DMS114 treated with DMSO at 0.1 percent for 48 hours (cell line): ENCODE results near the gene GID8.

Experiments
- DNase-seq: peaks from one replicate; lab custom pipeline; 2025; ENCODE audit not compliant: unreplicated experiment; lab: John Stamatoyannopoulos, UW

The GID8 gene

GRCh38 chr20:62982124-62983075, 44.5 kb downstream of the GID8 start:
- DNase-seq, result no peak

- no peak for DNase-seq
Measured at GRCh38 chr20:62983210-62983609, 45.3 kb downstream of the GID8 start.

- DNase-seq, result no peak
Measured at GRCh38 chr20:62984666-62985443, 46.9 kb downstream of the GID8 start.

GRCh38 chr20:62985444-62985778, 47.5 kb downstream of the GID8 start:
- DNase-seq, result no peak

DNA sequence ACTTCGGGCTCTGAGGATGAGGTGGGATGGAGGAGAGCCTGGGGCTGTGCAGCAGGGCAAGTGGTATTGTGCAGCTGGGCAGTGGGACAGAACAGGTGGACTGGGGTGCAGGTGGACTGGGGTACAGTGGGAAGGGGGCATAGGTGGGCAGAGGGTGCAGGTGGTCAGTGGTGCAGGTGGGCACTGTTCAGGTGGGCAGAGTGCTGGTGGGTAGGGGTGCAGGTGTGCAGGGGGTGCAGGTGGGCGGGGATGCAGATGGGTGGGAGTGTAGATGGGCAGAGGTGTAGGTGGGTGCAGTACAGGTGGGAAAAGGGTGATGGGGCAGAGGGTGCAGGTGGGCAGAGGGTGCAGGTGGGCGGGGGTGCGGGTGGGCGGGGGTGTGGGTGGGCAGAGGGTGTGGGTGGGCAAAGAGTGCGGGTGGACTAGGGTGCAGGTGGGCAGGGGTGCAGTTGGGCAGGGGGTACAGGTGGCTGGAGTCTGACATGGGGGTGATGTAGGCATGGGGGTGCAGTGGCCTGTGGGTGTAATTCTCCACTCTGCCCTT, 48.4 kb downstream of the GID8 start:
- DNase-seq, result no peak

- no peak for DNase-seq
Measured at GRCh38 chr20:62987114-62987513, 49.2 kb downstream of the GID8 start.

DNA sequence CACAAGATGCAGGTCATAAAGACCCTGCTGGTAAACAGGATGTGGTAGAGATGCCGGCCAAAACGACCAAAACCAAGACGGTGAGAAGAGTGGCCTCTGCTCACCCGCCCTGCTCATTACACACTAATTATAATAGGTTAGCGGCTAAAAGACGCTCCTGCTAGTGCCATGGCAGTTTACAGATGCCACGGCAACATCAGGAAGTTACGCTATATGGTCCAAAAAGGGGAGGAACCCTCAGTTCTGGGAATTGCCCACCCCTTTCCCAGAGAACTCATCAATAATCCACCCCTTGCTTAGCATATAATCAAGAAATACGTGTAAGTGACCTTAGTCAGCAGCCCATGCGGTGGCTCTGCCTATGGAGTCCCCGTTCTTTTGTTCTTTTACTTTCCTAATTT, 51.3 kb downstream of the GID8 start:
- no peak for DNase-seq

DNA sequence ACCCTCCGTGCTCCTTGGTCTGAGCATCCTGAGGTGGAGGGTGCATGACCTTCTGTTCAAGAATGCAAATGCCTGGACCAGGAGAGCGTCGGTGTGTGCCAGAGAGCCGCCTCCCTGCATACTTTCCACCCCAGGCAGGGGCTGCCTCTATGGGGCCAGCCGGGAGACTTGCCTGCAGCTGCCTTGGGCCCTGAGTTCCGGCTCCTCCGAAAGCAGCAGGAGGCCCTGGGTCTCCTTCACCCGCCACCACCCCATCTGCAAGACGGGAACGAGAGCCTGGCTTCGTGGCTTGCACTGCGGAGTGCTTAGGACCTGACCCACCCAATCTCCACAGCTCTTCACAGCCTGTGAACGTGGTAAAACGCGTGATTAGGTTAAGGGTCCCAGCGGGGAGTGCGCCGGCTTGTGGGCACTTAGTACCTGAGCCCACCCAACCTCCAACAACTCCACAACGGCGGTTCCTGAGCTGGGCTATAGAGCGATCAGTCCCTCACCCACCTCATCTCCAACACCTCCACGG, 52.4 kb downstream of the GID8 start:
- no peak for DNase-seq

GRCh38 chr20:62991196-62991807, 53.4 kb downstream of the GID8 start:
- DNase-seq, result no peak

- no peak for DNase-seq
Measured at GRCh38 chr20:62991863-62992262, 53.9 kb downstream of the GID8 start.

DNA sequence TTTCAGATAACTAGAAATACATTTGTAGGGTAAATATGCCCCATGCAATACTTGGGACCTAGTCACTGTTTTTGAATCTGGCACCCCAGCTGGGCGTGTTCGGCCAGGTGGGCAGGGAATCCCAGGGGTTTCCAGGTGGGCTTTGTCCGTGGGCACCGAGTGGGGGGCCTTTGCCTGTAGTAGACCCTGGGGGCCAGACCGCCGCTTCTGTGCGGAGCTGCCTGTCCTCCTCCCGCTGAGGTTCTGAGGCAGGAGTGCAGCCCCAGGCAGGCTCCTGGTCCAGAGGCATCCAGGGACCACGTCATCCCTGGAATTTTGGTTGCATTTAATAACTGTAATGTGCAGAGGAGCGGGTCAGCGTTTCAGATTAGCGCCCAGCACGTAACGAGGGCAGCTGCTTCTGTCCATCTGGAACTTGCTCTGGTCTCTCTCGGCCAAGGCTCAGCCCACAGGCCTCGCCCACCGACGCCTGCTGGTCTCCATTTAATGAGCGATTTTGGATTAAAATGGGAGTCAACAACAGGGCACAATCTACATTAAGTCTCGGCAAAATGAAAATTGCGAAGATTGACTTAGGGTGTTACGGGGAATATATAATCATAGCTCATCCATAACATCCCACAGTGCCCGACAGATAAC, 56.0 kb downstream of the GID8 start:
- DNase-seq, result no peak

DNA sequence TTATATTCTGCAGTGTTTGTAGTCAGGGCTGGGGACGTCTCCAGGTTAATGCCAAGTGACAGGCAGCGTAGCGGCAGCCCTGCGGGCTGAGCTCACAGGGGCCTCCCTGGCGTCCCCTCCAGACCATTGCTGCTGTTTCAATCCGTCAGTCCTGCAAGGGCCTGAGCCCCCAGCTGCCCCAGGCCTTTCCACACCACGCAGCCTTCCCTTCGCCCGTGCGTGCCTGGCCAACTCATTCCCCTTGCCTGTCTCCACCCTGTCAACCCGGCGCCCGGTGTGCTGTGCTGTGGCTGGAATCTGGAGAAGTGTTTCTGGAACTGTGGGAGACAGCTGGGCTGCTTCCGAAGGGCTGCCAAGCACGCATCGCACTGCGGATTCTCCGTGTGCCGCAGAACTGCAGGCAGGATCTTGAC, 56.9 kb downstream of the GID8 start:
- DNase-seq, result no peak

GRCh38 chr20:62995481-62995880, 57.5 kb downstream of the GID8 start:
- DNase-seq, result no peak

DNA sequence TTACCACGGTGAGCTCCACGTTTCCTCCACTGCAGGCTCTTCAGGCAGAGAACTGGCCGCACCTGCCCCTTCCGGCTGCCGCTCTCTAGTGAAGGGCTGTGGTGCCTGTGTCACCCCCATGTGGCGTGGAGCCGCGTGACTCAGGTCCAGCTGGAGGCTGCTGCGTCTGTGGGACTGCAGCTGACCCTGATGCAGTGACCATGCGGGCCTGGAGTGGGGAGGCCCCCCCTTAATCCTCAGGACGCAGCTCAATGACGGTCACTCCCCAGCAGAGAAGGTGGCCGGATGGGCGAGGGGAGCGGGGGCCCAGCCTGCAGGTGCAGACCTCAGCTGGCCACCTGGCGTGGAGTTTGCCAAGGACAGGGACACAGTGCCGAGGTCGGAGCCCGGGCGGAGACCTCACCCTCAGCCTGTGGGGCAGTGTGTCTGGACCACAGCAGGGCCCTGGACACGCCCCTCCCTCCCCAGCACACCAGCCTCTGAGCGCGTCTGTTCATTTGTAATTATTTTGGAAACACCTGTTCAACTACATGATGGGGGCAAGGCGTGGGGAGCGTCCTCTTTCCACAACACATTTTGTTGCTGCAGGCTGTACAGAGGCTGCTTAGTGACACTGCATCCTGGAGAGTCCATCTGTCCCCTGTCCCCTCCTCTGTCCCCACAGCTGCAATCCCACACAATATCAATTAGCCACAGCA, 58.1 kb downstream of the GID8 start:
- no peak for DNase-seq

- no peak for DNase-seq
Measured at GRCh38 chr20:62996596-62996982, 58.6 kb downstream of the GID8 start.

DNA sequence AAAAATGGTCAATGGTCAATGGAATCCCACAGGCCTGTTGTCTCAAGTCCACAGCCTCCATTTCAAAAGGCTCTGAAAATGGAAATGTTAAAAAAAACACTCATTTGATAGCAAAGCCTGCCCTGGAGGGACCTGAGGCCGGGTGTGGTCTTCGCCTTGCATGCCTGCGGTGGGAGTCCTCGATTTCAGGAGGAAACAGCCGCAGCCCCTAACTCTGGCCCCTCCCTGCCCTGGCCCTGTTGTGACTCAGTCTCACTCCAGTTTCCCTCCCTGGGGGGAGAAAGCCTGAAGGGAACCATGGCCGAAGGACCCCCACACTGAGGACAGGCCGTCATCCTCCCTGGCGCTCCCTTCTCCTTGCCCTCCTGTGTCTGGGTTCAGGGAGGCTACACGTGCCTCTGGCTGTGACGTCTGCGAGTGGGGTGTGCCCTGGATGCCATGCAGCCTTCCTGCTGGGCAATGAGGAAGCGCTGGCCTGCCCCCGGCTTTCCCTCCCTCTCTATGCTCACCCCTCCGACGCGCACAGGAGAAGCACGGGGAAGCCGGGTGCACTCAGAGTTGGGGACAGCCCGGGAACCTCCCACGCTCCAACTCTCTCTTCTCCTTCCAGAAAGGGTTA, 59.6 kb downstream of the GID8 start:
- DNase-seq, result no peak
